Activated CD8-positive, alpha-beta memory T cell treated with anti-CD3 and anti-CD28 coated beads, Interleukin-2, amount 10 ng/mL, durations not matched to agents 7 days and 5 days (primary cell): Measurements from ENCODE around the gene PDCD2L. TPM values are rescaled to one million over a fixed set of nuclear protein-coding genes. Genes with fewer than 3 reads are reported as not detected.
"Not testable (repeated sequence)": the region's sequence is repeated elsewhere in the genome, so short reads cannot be mapped to it uniquely, and the experiment has no call there.

Experiments used
- ATAC-seq: fragments of 150-1000 bp; cut with Tn5 transposase; one replicate; pipeline ENCODE4 v1.10.0; 2021; ENCODE audit warnings: moderate library complexity
- CTCF ChIA-PET: fragments of 350-600 bp; sonication (Branson Sonifier 250); formaldehyde crosslinking; loops from one replicate; lab custom pipeline; 2021; ENCODE audit warnings: antibody characterized with exemption; lab: Charles Lee
- DNase-seq: peaks from one replicate; pipeline ENCODE4 v3.0.0-alpha.2; 2020
- H3K27ac Mint-ChIP-seq: one replicate; pipeline ENCODE4 v1.8.0; 2021; ENCODE audit warnings: mild to moderate bottlenecking, mixed read lengths
- H3K27me3 Mint-ChIP-seq: one replicate; pipeline ENCODE4 v1.8.0; 2021; ENCODE audit warnings: mixed read lengths
- H3K36me3 Mint-ChIP-seq: one replicate; pipeline ENCODE4 v1.8.0; 2021; ENCODE audit warnings: mild to moderate bottlenecking, mixed read lengths
- H3K4me1 Mint-ChIP-seq: one replicate; pipeline ENCODE4 v1.8.0; 2021; ENCODE audit warnings: mixed read lengths
- H3K4me3 Mint-ChIP-seq: one replicate; pipeline ENCODE4 v1.8.0; 2021; ENCODE audit warnings: mild to moderate bottlenecking, moderate library complexity, mixed read lengths
- H3K9me3 Mint-ChIP-seq: one replicate; pipeline ENCODE4 v1.8.0; 2022; ENCODE audit warnings: low read depth, mixed read lengths
- total RNA-seq, 2 experiments: library from RNA; stranded (reverse); gene quantifications; one replicate each; pipeline ENCODE4 v1.2.3, GENCODE V29; 2021

Gene PDCD2L
- total RNA-seq, 2 experiments from 2014 or later, result 11.2 to 19.6 TPM

DNA sequence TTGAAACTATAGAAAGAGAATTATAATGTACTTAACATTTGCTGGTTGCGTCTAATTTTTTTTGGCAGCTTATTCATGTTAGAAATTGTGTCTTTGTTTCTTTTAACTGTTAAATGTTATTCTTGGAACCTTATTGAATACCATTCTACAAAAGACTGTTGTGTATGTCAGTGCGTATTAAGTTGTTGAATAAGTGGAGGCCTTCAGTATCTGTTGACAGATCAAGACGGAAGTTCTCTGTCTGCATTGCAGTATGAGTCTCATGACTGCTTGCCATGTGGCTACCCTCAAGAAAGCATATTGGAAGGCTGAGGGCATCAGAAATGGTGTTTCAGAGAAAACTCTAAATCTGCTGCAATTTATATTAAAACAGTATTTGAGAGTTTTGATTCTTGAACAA is 32.5 kb downstream of the PDCD2L start:
- Mint-ChIP-seq H3K27ac (no peak overlapping the region), H3K9me3 (no peaks in the 10 kb centered on the region), H3K36me3 (peaks cover 45% of the 10 kb centered on the region), H3K4me3 (no peak overlapping the region), H3K27me3 (no peaks in the 10 kb centered on the region), H3K4me1 (peaks cover 8% of the 10 kb centered on the region)
- ATAC-seq (no peak), DNase-seq (no peak)
- CTCF ChIA-PET, result no interaction called here

DNA sequence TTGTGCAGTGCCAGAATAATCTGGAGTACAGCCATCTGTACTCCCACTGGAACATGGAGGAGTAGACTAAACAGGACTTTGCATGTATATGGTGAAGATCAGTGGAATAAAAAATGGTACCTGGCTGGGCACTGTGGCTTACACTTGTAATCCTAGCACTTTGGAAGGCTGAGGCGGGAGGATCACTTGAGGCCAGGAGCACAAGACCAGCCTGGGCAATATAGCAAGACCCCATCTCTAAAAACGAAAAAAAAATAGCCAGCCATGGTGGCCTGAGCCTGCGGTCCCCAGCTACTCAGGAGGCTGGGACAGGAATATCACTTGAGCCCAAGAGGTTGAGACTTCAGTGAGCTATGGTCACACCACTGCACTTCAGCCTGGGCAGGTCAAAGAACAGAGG is 44.0 kb downstream of the PDCD2L start:
- no peak overlapping the region for H3K27ac Mint-ChIP-seq
- ATAC-seq, result no peak
- CTCF ChIA-PET, result no interaction called here
- no peaks in the 10 kb centered on the region for H3K27me3 Mint-ChIP-seq
- H3K4me1 Mint-ChIP-seq, result peaks cover 2% of the 10 kb centered on the region
- H3K36me3 Mint-ChIP-seq, result peaks cover 61% of the 10 kb centered on the region
- DNase-seq, result no peak
- H3K9me3 Mint-ChIP-seq, result no peaks in the 10 kb centered on the region
- H3K4me3 Mint-ChIP-seq, result no peak overlapping the region

DNA sequence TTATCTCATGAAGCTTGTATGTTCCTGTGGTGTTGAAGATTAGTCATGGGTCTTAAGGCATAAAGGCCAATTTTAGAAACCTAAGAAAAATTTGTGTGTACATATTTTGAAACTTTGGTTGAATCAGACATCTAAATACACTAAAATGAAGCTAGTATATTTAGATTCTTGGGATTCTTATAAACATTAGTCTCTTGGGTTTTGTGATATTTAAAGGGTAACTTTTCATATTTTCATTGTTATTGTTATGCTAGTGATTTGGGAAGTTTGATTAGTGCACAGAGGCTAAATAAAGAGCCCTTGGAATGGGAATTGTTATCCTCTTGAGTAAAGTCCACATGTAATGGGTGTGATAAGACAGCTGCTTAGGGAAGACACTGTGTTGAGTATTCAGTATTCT is 48.5 kb downstream of the PDCD2L start:
- Mint-ChIP-seq H3K27ac (peak overlapping the region; percentile 33), H3K36me3 (peaks cover 49% of the 10 kb centered on the region), H3K9me3 (no peaks in the 10 kb centered on the region), H3K4me3 (no peak overlapping the region), H3K27me3 (no peaks in the 10 kb centered on the region), H3K4me1 (peaks cover 15% of the 10 kb centered on the region)
- CTCF ChIA-PET, result interaction anchor here (0.6 to 1.0 kb wide), 3 partner anchors 22 to 1520 kb away, joined by 3 read pairs; no protein-coding TSS in a partner anchor
- DNase-seq, result no peak
- ATAC-seq, result no peak

DNA sequence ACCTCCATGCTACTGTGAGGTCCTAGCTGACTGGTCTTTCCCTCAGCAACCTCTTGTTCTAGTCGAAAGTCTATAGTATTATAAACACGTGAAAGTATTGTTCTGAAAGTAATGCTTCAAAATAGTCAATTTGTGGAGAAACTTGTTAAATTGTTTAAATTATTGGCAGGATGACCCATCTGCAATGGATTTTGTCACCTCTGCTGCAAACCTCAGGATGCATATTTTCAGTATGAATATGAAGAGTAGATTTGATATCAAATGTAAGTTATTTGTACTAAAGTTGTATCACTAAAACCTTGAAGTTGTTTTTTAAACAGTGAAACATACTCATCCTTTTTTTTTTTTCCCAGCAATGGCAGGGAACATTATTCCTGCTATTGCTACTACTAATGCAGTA is 49.9 kb downstream of the PDCD2L start:
- DNase-seq (no peak), ATAC-seq (no peak)
- Mint-ChIP-seq H3K36me3 (peaks cover 47% of the 10 kb centered on the region), H3K9me3 (no peaks in the 10 kb centered on the region), H3K4me3 (no peak overlapping the region), H3K4me1 (peaks cover 15% of the 10 kb centered on the region), H3K27ac (no peak overlapping the region), H3K27me3 (no peaks in the 10 kb centered on the region)
- CTCF ChIA-PET, result no interaction called here

DNA sequence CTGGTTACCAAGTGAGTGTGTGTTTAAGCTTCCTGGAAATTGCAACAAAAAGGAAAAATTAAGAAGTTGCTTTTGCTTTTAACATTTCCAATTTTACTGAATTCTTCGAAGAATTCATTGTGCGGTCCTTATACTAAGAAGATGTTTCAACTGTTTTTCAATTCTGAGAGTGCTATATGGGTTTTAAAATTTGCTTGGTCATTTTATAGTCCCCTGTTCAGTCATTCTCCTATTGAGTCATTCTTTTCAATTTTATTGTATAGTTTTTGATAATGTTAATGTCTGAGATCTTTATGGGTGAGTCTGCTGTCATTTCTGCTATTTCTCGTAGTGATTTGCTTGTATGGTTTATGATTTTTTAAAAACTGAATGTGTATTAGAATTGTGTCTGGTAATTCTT is 50.5 kb downstream of the PDCD2L start:
- peaks cover 48% of the 10 kb centered on the region for H3K36me3 Mint-ChIP-seq
- H3K27ac Mint-ChIP-seq, result peak overlapping the region; percentile 2
- H3K27me3 Mint-ChIP-seq, result no peaks in the 10 kb centered on the region
- DNase-seq, result no peak
- H3K4me1 Mint-ChIP-seq, result peaks cover 15% of the 10 kb centered on the region
- H3K9me3 Mint-ChIP-seq, result no peaks in the 10 kb centered on the region
- H3K4me3 Mint-ChIP-seq, result no peak overlapping the region
- CTCF ChIA-PET, result no interaction called here
- no peak for ATAC-seq

DNA sequence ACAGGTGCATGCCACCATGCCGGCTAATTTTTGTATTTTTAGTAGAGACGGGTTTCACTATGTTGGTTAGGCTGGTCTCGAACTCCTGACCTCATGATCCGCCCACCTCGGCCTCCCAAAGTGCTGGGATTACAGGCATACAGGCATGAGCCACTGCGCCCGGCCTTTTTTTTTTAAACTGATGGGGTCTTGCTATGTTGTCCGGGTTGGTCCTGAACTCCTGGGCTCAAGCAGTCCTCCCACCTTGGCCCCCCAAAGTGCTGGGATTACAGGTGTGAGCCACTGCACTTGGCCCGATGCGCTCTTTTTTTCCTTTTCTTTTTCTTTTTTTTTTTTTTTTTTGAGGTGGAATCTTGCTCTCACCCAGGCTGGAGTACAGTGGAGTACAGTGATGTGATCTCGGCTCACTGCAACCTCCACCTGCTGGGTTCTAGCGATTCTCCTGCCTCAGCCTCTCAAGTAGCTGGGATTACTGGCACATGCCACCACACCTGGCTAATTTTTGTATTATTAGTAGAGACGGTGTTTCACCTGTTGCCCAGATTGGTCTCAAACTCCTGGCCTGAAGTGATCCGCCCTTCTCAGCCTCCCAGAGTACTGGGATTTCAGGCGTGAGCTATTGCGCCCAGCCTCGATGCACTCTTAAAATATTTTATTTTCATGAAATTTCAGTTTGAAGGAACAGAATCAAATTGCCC is 51.7 kb downstream of the PDCD2L start:
- H3K4me1 Mint-ChIP-seq, result peaks cover 15% of the 10 kb centered on the region
- not testable (repeated sequence) for H3K27ac Mint-ChIP-seq, H3K9me3 Mint-ChIP-seq, H3K4me3 Mint-ChIP-seq, DNase-seq, ATAC-seq, H3K27me3 Mint-ChIP-seq
- H3K36me3 Mint-ChIP-seq, result peaks cover 51% of the 10 kb centered on the region
- CTCF ChIA-PET, result interaction anchor here (0.7 to 1.3 kb wide), 2 partner anchors 9 to 96 kb away, joined by 4 to 5 read pairs; no protein-coding TSS in a partner anchor

DNA sequence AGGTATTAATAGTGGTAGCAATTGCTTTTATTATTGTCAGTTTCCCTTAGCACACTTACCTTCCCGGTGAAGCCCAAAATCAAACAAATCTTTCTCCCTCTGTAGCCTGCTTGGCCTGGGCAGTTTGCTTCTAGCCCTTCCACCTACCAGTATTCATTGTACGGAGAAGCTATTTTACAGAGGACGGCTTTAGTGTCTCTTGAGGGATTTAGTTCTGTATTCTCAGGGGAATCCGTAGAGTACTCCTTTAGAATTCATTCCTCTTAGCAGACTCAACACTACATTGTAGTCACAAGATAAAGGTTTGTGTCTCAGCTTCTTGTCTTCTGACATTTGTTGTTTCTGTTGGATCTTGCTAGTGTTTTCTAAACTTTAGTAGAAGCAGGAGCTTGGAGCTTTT is 53.2 kb downstream of the PDCD2L start:
- Mint-ChIP-seq H3K9me3 (no peaks in the 10 kb centered on the region), H3K4me1 (peaks cover 15% of the 10 kb centered on the region), H3K27ac (no peak overlapping the region), H3K27me3 (no peaks in the 10 kb centered on the region), H3K36me3 (peaks cover 61% of the 10 kb centered on the region), H3K4me3 (no peak overlapping the region)
- CTCF ChIA-PET, result interaction anchor here (1.0 kb wide), 1 partner anchor 18 kb away, joined by 3 read pairs; no protein-coding TSS in a partner anchor
- DNase-seq (no peak), ATAC-seq (no peak)

DNA sequence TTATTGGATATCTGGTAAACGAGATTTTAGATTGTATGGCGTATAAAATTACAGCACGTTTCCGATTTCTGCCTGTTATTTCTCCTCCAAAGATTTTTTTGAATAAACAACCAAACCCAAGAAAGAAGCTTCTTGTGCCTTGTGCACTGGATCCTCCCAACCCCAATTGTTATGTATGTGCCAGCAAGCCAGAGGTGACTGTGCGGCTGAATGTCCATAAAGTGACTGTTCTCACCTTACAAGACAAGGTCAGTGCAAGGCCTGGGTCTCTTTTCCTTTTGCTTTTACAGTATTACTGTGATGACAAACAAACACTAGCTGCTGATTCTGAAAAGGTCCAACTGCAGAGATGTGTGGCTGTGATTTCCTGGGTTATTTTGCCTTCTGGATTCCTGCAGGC is 54.5 kb downstream of the PDCD2L start:
- CTCF ChIA-PET, result interaction anchor here (1.1 kb wide), 1 partner anchor 18 kb away, joined by 3 read pairs; no protein-coding TSS in a partner anchor
- Mint-ChIP-seq H3K27ac (no peak overlapping the region), H3K36me3 (peaks cover 60% of the 10 kb centered on the region)

DNA sequence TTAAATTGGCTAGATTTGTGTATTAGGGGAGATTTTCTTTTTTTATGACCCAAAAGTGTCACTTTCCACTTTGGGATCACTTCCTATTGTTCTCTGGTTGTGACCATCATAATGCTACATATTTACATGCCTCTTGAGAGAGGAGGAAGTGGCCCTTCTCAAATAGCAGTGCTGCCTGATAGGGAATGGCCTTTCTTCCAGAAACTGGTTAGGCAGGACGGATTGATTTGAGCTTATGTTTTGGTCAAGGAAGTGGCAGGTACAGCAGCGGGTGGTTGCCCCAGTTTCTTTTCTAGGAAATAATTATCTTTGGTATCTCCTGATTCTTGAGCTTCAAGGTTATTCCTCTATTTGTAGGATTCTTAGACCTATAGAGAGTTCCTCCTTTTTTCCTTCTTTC is 55.4 kb downstream of the PDCD2L start:
- ATAC-seq (no peak), DNase-seq (no peak)
- no peak overlapping the region for H3K27ac Mint-ChIP-seq
- CTCF ChIA-PET, result interaction anchor here (1.1 kb wide), 2 partner anchors 11 to 17 kb away, joined by 3 to 5 read pairs; no protein-coding TSS in a partner anchor
- H3K9me3 Mint-ChIP-seq, result no peaks in the 10 kb centered on the region
- H3K27me3 Mint-ChIP-seq, result no peaks in the 10 kb centered on the region
- H3K4me1 Mint-ChIP-seq, result peaks cover 4% of the 10 kb centered on the region
- H3K36me3 Mint-ChIP-seq, result peaks cover 58% of the 10 kb centered on the region
- no peak overlapping the region for H3K4me3 Mint-ChIP-seq

More for the DNA sequence above, 54.5 kb downstream of the PDCD2L start:
- H3K4me3 Mint-ChIP-seq, result no peak overlapping the region
- H3K9me3 Mint-ChIP-seq, result no peaks in the 10 kb centered on the region
- ATAC-seq (no peak), DNase-seq (no peak)
- H3K27me3 Mint-ChIP-seq, result no peaks in the 10 kb centered on the region
- peaks cover 12% of the 10 kb centered on the region for H3K4me1 Mint-ChIP-seq

DNA sequence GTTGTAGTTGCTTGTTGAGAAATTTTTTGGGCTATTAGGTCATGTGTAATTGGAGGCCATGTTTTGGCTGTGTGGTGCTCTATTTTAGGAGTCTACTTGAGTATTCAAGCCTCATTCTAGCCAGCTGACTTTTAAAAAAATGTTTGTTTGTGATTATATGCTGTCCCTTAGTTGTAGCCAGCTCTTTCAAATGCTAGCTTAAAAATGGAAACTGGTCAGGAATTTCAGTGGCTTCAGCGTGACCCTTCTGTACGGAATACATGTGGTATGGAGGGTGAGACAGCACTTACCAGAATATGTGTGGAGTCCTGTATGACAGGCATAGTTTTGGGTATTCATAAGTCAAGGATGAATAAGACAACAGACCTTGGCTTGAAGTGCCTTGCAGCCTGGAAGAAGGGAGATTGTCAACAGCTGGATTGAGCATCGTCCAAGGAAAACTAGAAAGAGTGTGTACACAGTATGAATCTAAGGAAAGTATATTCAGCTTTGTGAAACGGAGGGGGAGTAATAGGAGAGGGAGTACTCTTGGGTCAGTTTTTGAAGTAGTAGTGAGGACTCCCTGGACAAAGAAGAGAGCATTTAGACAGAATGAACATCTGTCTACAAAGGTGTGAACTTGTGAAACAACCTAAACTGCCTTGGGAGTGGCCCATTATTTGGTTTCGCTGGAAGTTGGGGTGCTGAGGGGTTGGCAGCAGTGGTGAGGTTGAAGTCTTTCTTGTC is 57.3 kb downstream of the PDCD2L start:
- CTCF ChIA-PET, result interaction anchor here (1.2 kb wide), 1 partner anchor 19 kb away, joined by 3 read pairs; no protein-coding TSS in a partner anchor
- H3K27ac Mint-ChIP-seq, result no peak overlapping the region

DNA sequence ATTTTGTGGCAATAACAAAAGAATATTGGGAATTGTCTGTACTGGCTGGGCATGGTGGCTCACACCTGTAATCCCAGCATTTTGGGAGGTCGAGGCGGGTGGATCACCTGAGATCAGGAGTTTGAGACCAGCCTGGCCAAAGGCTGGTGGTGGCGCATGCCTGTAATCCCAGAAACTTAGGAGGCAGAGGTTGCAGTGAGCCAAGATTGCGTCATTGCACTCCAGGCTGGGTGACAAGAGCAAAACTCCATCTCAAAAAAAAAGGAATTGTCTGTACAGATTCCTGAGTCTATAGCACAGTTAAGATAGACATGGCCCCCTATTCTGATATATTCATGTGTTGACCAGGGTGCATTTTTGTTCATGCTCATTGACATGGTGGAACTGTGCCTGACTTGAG is 60.6 kb downstream of the PDCD2L start:
- H3K27ac Mint-ChIP-seq, H3K4me3 Mint-ChIP-seq, ATAC-seq, H3K9me3 Mint-ChIP-seq, H3K4me1 Mint-ChIP-seq, H3K27me3 Mint-ChIP-seq, CTCF ChIA-PET, DNase-seq: not testable (repeated sequence)
- peaks cover 70% of the 10 kb centered on the region for H3K36me3 Mint-ChIP-seq

More for the DNA sequence above, 57.3 kb downstream of the PDCD2L start:
- no peak overlapping the region for H3K4me3 Mint-ChIP-seq
- peaks cover 67% of the 10 kb centered on the region for H3K36me3 Mint-ChIP-seq
- no peaks in the 10 kb centered on the region for H3K9me3 Mint-ChIP-seq
- ATAC-seq (no peak), DNase-seq (no peak)
- H3K4me1 Mint-ChIP-seq, result no peaks in the 10 kb centered on the region
- H3K27me3 Mint-ChIP-seq, result no peaks in the 10 kb centered on the region

DNA sequence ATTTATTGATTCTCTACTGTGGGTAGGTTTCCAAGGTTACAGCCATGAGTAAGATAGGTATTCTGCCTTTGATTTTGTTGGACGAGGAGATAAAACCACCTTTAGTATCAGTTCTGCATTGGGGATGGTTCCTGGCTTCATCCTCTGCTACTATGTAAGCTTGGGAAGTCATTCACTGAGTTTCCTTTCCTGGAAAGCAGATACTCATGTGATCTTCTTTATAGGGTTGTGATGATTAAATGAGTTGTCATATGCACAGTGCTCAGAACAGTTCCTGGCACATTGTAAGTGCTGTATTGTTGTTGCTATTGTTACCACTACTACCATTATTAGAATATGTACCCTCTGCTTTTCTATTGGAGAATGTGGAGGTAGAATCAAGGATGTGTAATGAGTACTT is 64.2 kb downstream of the PDCD2L start:
- no peak for ATAC-seq
- CTCF ChIA-PET, result no interaction called here
- no peaks in the 10 kb centered on the region for H3K27me3 Mint-ChIP-seq
- no peak overlapping the region for H3K4me3 Mint-ChIP-seq
- peaks cover 66% of the 10 kb centered on the region for H3K36me3 Mint-ChIP-seq
- no peaks in the 10 kb centered on the region for H3K4me1 Mint-ChIP-seq
- H3K27ac Mint-ChIP-seq, result no peak overlapping the region
- DNase-seq, result no peak
- no peaks in the 10 kb centered on the region for H3K9me3 Mint-ChIP-seq

DNA sequence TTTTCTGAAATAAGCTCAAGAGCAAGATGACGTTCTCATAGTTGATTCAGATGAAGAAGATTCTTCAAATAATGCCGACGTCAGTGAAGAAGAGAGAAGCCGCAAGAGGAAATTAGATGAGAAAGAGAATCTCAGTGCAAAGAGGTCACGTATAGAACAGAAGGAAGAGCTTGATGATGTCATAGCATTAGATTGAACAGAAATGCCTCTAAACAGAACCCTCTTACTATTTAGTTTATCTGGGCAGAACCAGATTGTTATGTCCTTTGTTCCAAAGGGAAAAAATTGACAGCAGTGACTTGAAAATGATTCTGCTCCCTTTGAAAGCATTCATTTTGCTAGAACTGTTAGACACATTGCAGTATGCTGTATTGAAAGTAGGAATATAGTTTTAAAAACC is 64.8 kb downstream of the PDCD2L start:
- H3K4me1 Mint-ChIP-seq, DNase-seq, H3K27ac Mint-ChIP-seq, CTCF ChIA-PET, ATAC-seq, H3K27me3 Mint-ChIP-seq, H3K9me3 Mint-ChIP-seq, H3K4me3 Mint-ChIP-seq: not testable (repeated sequence)
- peaks cover 63% of the 10 kb centered on the region for H3K36me3 Mint-ChIP-seq
